K562 (cell line): ENCODE results near the gene DOCK4. TPM values are rescaled to one million over a fixed set of nuclear protein-coding genes. Genes with fewer than 3 reads are reported as not detected.

ENCODE experiments used
- ATAC-seq: fragments of 200-7000 bp; cut with Tn5 transposase; 3 replicates; pipeline ENCODE4 v1.9.1; 2020; ENCODE audit warnings: moderate library complexity
- BruUV-seq: library from RNA; stranded (reverse); fragments of 400-500 nt; replicated peaks from 2 replicates; lab custom pipeline; 2021; lab: Mats Ljungman, UMichigan
- CTCF ChIA-PET: fragments of 300-600 bp; formaldehyde crosslinking; extraction: SDS; loops from one replicate; lab custom pipeline; 2021; ENCODE audit warnings: low intra/inter-chr PET ratio; lab: Yijun Ruan, JAX
- POLR2A ChIA-PET: fragments of 300-600, 350-650 bp; sonication (Branson Sonifier 250); formaldehyde crosslinking; extraction: SDS; loops from one replicate; lab custom pipeline; 2021; ENCODE audit warnings: antibody characterized with exemption, inconsistent platforms; lab: Yijun Ruan, JAX
- DNase-seq, 4 experiments: peaks; one replicate each; pipeline versions ENCODE4 v3.0.0 to v3.0.0-alpha.2; 2011 to 2018; ENCODE audit warnings: low spot score in 3 of 4, mixed read lengths in 3 of 4; ENCODE audit errors: extremely low read depth in 1 of 4
- FAIRE-seq: peaks from 2 replicates; lab custom pipeline; 2011; peaks lifted over from hg19 to GRCh38; lab: Jason Lieb, UNC
- H2AFZ ChIP-seq: 2 replicates; pipeline ENCODE4 v1.6.0; 2011; ENCODE audit warnings: low read depth, low read length, control low read depth, inconsistent platforms
- H3K27ac ChIP-seq: fragments of 200-600 bp; 3 replicates; pipeline ENCODE4 v1.8.0; 2011; ENCODE audit warnings: low read depth, mild to moderate bottlenecking, control low read depth, inconsistent platforms, low read length, moderate library complexity, mixed read lengths; ENCODE audit errors: extremely low read depth
- H3K27me3 ChIP-seq, 2 experiments: fragments of 300-600 bp in 1 of 2; 2 replicates in 1 of 2; 3 replicates in 1 of 2; pipeline versions ENCODE4 v1.6.0 to v1.8.0; 2011; ENCODE audit warnings: inconsistent platforms in 2 of 2, low read length in 2 of 2, mild to moderate bottlenecking in 1 of 2, mixed read lengths in 1 of 2, moderate library complexity in 1 of 2; ENCODE audit not compliant: control insufficient read depth in 2 of 2, insufficient read depth in 2 of 2
- H3K36me3 ChIP-seq: fragments of 300-600 bp; 3 replicates; pipeline ENCODE4 v1.8.0; 2011; ENCODE audit warnings: mild to moderate bottlenecking, low read length, inconsistent platforms; ENCODE audit not compliant: control insufficient read depth, insufficient read depth
- H3K4me1 ChIP-seq, 2 experiments: fragments of 200-600 bp in 1 of 2; replicated peaks in 1 of 2; 2 replicates in 1 of 2; 3 replicates in 1 of 2; pipeline versions ENCODE4 v1.5.1 to v1.8.0; 2011; ENCODE audit warnings: inconsistent platforms in 2 of 2, low read length in 2 of 2, mild to moderate bottlenecking in 1 of 2, mixed read lengths in 1 of 2, moderate library complexity in 1 of 2; ENCODE audit not compliant: control insufficient read depth in 2 of 2, insufficient read depth in 2 of 2
- H3K4me2 ChIP-seq: 2 replicates; pipeline ENCODE4 v1.6.1; 2011; ENCODE audit warnings: low read length, control low read depth, inconsistent platforms, mixed read lengths; ENCODE audit not compliant: insufficient read depth
- H3K4me3 ChIP-seq: fragments of 200-600 bp; sonication (generic), shearing (Covaris generic); 2 replicates; pipeline ENCODE4 v1.5.1; 2016; ENCODE audit warnings: control low read depth, inconsistent platforms
- H3K79me2 ChIP-seq: fragments of 200-600 bp; 3 replicates; pipeline ENCODE4 v1.8.0; 2011; ENCODE audit warnings: low read length, inconsistent platforms; ENCODE audit not compliant: control insufficient read depth, insufficient read depth
- H3K9ac ChIP-seq, 2 experiments: 2 replicates each; pipeline versions ENCODE4 v1.6.0 to v1.6.1; 2011; ENCODE audit warnings: low read depth in 2 of 2, low read length in 2 of 2, control low read depth in 1 of 2, inconsistent platforms in 1 of 2, mild to moderate bottlenecking in 1 of 2, mixed read lengths in 1 of 2; ENCODE audit not compliant: insufficient read depth in 1 of 2
- H3K9me1 ChIP-seq: one replicate; pipeline ENCODE4 v1.6.0; 2011; ENCODE audit warnings: inconsistent platforms, mild to moderate bottlenecking, low read length, moderate library complexity; ENCODE audit not compliant: control insufficient read depth, insufficient read depth
- H3K9me3 ChIP-seq: replicated peaks from 2 replicates; pipeline ENCODE4 v1.5.1; 2011; ENCODE audit warnings: low read depth, low read length, inconsistent platforms; ENCODE audit not compliant: control insufficient read depth, insufficient read depth
- H4K20me1 ChIP-seq: replicated peaks from 2 replicates; pipeline ENCODE4 v1.6.1; 2011; ENCODE audit warnings: low read length, inconsistent platforms, mixed read lengths; ENCODE audit not compliant: control insufficient read depth, insufficient read depth
- ATF7 ChIP-seq: fragments of 450-650 bp; IDR thresholded peaks from 2 replicates; pipeline ENCODE4 v1.7.1; 2014; ENCODE audit warnings: mild to moderate bottlenecking, moderate library complexity
- LEF1 ChIP-seq: fragments of 450-650 bp; IDR thresholded peaks from 2 replicates; pipeline ENCODE4 v1.6.1; 2016; ENCODE audit warnings: mild to moderate bottlenecking
- MAZ ChIP-seq, 2 experiments: fragments of 450-650 bp in 1 of 2; sonication (generic) in 1 of 2; formaldehyde crosslinking; IDR thresholded peaks in 1 of 2; conservative IDR thresholded peaks in 1 of 2; 2 replicates each; pipeline versions ENCODE4 v1.4.0 to v1.5.0; 2020; ENCODE audit warnings: mild to moderate bottlenecking in 1 of 2, missing genetic modification reagents in 1 of 2
- MCM3 ChIP-seq: fragments of 450-650 bp; IDR thresholded peaks from 2 replicates; pipeline ENCODE4 v1.6.1; 2016
- MED1 ChIP-seq: sonication (generic); formaldehyde crosslinking; IDR thresholded peaks from 2 replicates; pipeline ENCODE4 v1.8.1; 2023; ENCODE audit warnings: missing genetic modification reagents, borderline replicate concordance
- MEIS2 ChIP-seq: fragments of 450-650 bp; IDR thresholded peaks from 2 replicates; pipeline ENCODE4 v1.6.1; 2014; ENCODE audit warnings: mild to moderate bottlenecking; ENCODE audit not compliant: partially characterized antibody
- NFATC3 ChIP-seq: fragments of 450-650 bp; IDR thresholded peaks from 2 replicates; pipeline ENCODE4 v1.6.1; 2017; ENCODE audit warnings: mild to moderate bottlenecking
- PHF20 ChIP-seq: fragments of 450-650 bp; IDR thresholded peaks from 2 replicates; pipeline ENCODE4 v1.6.1; 2018; ENCODE audit not compliant: partially characterized antibody
- SMARCE1 ChIP-seq: fragments of 450-650 bp; IDR thresholded peaks from 2 replicates; pipeline ENCODE4 v1.7.1; 2016; ENCODE audit warnings: mild to moderate bottlenecking
- WGBS: fragments of 100-300 bp; shearing (Covaris generic); methylation state at CpG from one replicate; pipeline ENCODE4 v1.1.6; 2016; ENCODE audit warnings: low coverage, mixed read lengths; ENCODE audit not compliant: insufficient coverage; ENCODE audit errors: missing lambda C conversion rate; 5-methylcytosine and 5-hydroxymethylcytosine counted together
- in situ Hi-C: fragments of 300-500 bp; cut with MboI; formaldehyde crosslinking; loops from 4 replicates; pipeline ENCODE4 v1.15.0; 2018; ENCODE audit warnings: inconsistent platforms, mixed read lengths
- intact Hi-C: fragments of 100-400 bp; cut with micrococcal nuclease; formaldehyde crosslinking; loops from 2 replicates; pipeline ENCODE4 v1.14.2; 2022
- polyA plus RNA-seq, 8 experiments: library from polyadenylated mRNA; depleted of rRNA in 4 of 8; stranded (reverse) in 5 of 8; unstranded in 3 of 8; fragments of >200 nt; fragmentation: Nextera tagmentation in 2 of 8; fragmentation: Illumina TruSeq in 1 of 8; extraction: Ambion mirVana in 2 of 8; extraction: Trizol in 1 of 8; gene quantifications; 2 replicates each; pipeline versions ENCODE4 v1.2.1 to v1.2.3, GENCODE V29; 2011 to 2014; ENCODE audit warnings: inconsistent platforms in 1 of 8, missing spikeins in 1 of 8
- total RNA-seq, 7 experiments: library from RNA; depleted of rRNA in 6 of 7; stranded (reverse); fragments of >200 nt in 6 of 7; fragmentation: Illumina TruSeq in 2 of 7; extraction: Trizol in 2 of 7; gene quantifications; 2 replicates each; pipeline versions ENCODE4 v1.2.1 to v1.2.3, GENCODE V29; 2011 to 2021; ENCODE audit warnings: low replicate concordance in 1 of 7
- TF ChIP-seq, protein P1 (sequence below), 3 experiments: fragments of 200-800 bp in 1 of 3; fragments of 250-450 bp in 1 of 3; fragments of 450-650 bp in 1 of 3; sonication (Bioruptor Pico) in 1 of 3; sonication (Bioruptor generic) in 1 of 3; formaldehyde crosslinking in 1 of 3; IDR thresholded peaks; 2 replicates each; pipeline versions ENCODE4 v1.6.1 to v1.8.0; 2016 to 2022; ENCODE audit warnings: mild to moderate bottlenecking in 2 of 3, missing genetic modification characterization in 2 of 3, missing compliant biosample characterization in 1 of 3, moderate library complexity in 1 of 3
- TF ChIP-seq, protein P2 (sequence below): fragments of 450-650 bp; IDR thresholded peaks from 2 replicates; pipeline ENCODE4 v1.6.1; 2017; ENCODE audit warnings: antibody characterized with exemption
- TF ChIP-seq, protein P3 (sequence below): fragments of 250-450 bp; sonication (Bioruptor Pico); IDR thresholded peaks from 2 replicates; pipeline ENCODE4 v1.8.0; 2022; ENCODE audit warnings: moderate library complexity, mild to moderate bottlenecking, inconsistent platforms
- TF ChIP-seq, protein P4 (sequence below): fragments of 250-450 bp; sonication (Bioruptor Pico); IDR thresholded peaks from 2 replicates; pipeline ENCODE4 v1.8.0; 2021; ENCODE audit warnings: moderate library complexity, mild to moderate bottlenecking, inconsistent platforms
- TF ChIP-seq, protein P5 (sequence below): sonication (generic); formaldehyde crosslinking; IDR thresholded peaks from 2 replicates; pipeline ENCODE4 v1.8.0; 2022; ENCODE audit warnings: mild to moderate bottlenecking, missing genetic modification reagents

Gene DOCK4
- total and polyA plus RNA-seq, 9 of the 15 experiments (the other 6 are each of a cell fraction or from before 2014, with no cell fraction given) = 0.42 to 5.7 (median 2.3) TPM

DNA sequence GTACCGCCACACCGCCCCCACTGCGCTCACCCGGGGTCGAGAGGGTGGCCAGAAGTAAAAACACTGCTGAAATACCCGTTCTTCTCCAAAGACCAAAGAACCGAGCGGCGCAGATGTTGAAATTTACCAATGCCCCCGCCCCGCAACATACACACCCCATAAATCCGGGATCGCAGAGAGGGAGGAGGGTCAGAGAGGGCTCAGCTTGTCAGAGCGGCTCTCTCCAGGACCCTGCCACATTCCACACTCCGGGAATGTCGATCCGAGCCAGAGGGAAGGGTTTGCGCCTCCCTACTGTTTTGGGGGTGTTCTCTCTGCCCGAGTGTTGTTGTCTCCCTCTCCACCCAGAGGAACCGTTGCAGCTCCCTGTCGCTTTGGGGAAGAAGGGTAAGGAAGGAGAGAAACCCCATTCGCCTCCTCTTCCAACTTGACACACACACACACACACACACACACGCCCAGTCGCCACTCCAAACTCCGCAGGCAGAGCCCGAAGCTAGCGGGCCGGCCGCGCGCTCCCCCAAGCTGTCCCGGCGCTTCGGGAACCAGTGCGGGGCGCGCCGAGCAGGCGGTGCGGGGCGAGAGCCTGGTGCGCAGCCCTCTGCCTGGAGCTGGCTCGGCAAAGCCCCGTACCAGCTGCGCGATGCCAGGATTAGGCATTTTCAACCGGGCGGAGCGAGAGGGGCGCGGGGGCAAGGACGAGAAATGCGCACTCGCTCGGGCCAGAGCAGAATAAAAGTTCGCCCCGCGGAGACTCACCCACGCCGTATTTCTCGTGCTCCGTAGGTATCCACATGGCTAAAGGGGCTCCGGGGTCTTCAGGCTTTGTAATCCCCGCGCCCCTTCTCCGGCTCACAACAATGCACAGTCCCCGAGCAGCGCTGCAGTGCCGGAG is 609 bp downstream of the DOCK4 start:
- Histone ChIP-seq H3K9me3 (no peaks in the 10 kb centered on the region), H3K27me3 (peaks cover 24 to 26% of the 10 kb centered on the region in 2 experiments), H3K4me1 (peaks cover 12 to 16% of the 10 kb centered on the region in 2 experiments; a peak in 4 of 5 replicates), H3K9me1 (no peaks in the 10 kb centered on the region), H3K79me2 (peaks cover 17% of the 10 kb centered on the region), H3K4me2 (peak overlapping the region; percentile 81), H3K36me3 (no peaks in the 10 kb centered on the region), H4K20me1 (no peaks in the 10 kb centered on the region), H3K27ac (no peak overlapping the region), H3K4me3 (peak overlapping the region; percentile 79), H3K9ac (peak overlapping the region; percentile 4 to 91; a peak in 3 of 4 replicates), H2AFZ (peak overlapping the region; percentile 88)
- ATAC-seq = peak; percentile 23
- FAIRE-seq = no peak
- WGBS = under 1% methylated on average over 68 of the region's 69 CpGs
- intact Hi-C loops (loop anchor here (10.0 kb wide), 2 partner anchors 209 to 289 kb away; no protein-coding TSS in a partner anchor), in situ Hi-C loops (no loop called here)
- BruUV-seq = no TSS peak
- CTCF ChIA-PET = no interaction called here
- POLR2A ChIA-PET = interaction anchor here (0.8 to 4.0 kb wide), 3 partner anchors 10 to 246 kb away, joined by 3 to 14 read pairs (median 4); partner anchors contain the start of gene IFRD1
- DNase-seq = peak; percentile 34 to 56 (median 51)
- 0 out of 4 replicates have a peak, but pooled peaks of 1 of the 2 experiments have one; percentile 27 for TF ChIP-seq MAZ (CRISPR knock-in tag; conservative IDR thresholded peaks at IDR 0.05 in 1 of 2, IDR thresholded peaks at IDR 0.05 in 1 of 2)
- TF ChIP-seq ATF7 = no peak
- no peak for TF ChIP-seq NFATC3
- no peak for TF ChIP-seq LEF1
- no peak for TF ChIP-seq MED1 (CRISPR knock-in tag)
- TF ChIP-seq, protein P1, sequence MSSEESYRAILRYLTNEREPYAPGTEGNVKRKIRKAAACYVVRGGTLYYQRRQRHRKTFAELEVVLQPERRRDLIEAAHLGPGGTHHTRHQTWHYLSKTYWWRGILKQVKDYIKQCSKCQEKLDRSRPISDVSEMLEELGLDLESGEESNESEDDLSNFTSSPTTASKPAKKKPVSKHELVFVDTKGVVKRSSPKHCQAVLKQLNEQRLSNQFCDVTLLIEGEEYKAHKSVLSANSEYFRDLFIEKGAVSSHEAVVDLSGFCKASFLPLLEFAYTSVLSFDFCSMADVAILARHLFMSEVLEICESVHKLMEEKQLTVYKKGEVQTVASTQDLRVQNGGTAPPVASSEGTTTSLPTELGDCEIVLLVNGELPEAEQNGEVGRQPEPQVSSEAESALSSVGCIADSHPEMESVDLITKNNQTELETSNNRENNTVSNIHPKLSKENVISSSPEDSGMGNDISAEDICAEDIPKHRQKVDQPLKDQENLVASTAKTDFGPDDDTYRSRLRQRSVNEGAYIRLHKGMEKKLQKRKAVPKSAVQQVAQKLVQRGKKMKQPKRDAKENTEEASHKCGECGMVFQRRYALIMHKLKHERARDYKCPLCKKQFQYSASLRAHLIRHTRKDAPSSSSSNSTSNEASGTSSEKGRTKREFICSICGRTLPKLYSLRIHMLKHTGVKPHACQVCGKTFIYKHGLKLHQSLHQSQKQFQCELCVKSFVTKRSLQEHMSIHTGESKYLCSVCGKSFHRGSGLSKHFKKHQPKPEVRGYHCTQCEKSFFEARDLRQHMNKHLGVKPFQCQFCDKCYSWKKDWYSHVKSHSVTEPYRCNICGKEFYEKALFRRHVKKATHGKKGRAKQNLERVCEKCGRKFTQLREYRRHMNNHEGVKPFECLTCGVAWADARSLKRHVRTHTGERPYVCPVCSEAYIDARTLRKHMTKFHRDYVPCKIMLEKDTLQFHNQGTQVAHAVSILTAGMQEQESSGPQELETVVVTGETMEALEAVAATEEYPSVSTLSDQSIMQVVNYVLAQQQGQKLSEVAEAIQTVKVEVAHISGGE (CRISPR knock-in tag; IDR thresholded peaks at IDR 0.05) = peak in 1 of 3 experiments; percentile 2; a peak in 1 of 6 replicates
- TF ChIP-seq MCM3 = no peak
- TF ChIP-seq MEIS2 = no peak
- TF ChIP-seq, protein P2, sequence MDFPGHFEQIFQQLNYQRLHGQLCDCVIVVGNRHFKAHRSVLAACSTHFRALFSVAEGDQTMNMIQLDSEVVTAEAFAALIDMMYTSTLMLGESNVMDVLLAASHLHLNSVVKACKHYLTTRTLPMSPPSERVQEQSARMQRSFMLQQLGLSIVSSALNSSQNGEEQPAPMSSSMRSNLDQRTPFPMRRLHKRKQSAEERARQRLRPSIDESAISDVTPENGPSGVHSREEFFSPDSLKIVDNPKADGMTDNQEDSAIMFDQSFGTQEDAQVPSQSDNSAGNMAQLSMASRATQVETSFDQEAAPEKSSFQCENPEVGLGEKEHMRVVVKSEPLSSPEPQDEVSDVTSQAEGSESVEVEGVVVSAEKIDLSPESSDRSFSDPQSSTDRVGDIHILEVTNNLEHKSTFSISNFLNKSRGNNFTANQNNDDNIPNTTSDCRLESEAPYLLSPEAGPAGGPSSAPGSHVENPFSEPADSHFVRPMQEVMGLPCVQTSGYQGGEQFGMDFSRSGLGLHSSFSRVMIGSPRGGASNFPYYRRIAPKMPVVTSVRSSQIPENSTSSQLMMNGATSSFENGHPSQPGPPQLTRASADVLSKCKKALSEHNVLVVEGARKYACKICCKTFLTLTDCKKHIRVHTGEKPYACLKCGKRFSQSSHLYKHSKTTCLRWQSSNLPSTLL = no peak
- TF ChIP-seq, protein P3, sequence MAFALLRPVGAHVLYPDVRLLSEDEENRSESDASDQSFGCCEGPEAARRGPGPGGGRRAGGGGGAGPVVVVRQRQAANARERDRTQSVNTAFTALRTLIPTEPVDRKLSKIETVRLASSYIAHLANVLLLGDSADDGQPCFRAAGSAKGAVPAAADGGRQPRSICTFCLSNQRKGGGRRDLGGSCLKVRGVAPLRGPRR (CRISPR knock-in tag) = no peak
- TF ChIP-seq, protein P4, sequence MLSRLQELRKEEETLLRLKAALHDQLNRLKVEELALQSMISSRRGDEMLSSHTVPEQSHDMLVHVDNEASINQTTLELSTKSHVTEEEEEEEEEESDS = no peak
- TF ChIP-seq SMARCE1 = no peak
- TF ChIP-seq, protein P5, sequence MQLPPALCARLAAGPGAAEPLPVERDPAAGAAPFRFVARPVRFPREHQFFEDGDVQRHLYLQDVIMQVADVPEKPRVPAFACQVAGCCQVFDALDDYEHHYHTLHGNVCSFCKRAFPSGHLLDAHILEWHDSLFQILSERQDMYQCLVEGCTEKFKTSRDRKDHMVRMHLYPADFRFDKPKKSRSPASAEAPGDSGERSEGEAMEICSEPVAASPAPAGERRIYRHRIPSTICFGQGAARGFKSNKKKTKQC (CRISPR knock-in tag) = peak; percentile 27; the same call in 1 of the 2 replicates
- TF ChIP-seq PHF20 = peak; percentile 46
